Measurements from ENCODE around the gene DRC3.

GRCh38 chr17:17988427-17988945 lies 15.8 kb downstream of the DRC3 start:
- TF ChIP-seq CTCF (conservative IDR thresholded peaks at IDR 0.05; ENCODE audit: low read length) = no peak
- TF ChIP-seq EZH2phosphoT487 (IDR thresholded peaks at IDR 0.05; ENCODE audit: borderline replicate concordance) = no peak

Measured in Loucy (cell line).